NCI-H1417 treated with DMSO at 0.1 percent for 48 hours (cell line): Measurements from ENCODE around the gene PEA15.
A peak's percentile ranks its signal among the peaks of the same experiment; 100 is the strongest.

ENCODE experiments used
- DNase-seq: peaks from one replicate; lab custom pipeline; 2025; lab: John Stamatoyannopoulos, UW

Gene PEA15

GRCh38 chr1:160179336-160179735 is 25.8 kb upstream of the PEA15 start:
- DNase-seq: no peak

GRCh38 chr1:160186246-160186645 is 18.9 kb upstream of the PEA15 start:
- DNase-seq: no peak

DNA sequence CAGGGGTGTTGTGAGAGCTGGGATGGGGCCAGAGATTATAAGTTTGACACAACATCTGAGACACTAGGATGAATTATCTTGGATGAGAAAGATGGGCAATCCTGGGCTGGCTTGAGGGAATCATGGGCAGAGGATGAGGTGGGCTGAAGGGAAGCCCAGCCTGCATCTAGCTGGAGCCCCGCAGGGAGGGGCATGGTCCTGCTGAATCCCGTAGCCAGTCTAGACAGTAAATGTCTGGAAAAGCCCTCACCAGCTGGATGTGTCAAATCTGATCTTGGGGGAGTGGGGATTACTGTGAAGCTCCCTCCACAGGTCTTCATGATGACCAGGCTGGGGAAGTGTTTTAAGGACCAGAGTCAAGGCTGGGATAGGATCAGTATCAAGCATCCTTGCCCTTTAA is 18.5 kb upstream of the PEA15 start:
- no peak for DNase-seq

DNA sequence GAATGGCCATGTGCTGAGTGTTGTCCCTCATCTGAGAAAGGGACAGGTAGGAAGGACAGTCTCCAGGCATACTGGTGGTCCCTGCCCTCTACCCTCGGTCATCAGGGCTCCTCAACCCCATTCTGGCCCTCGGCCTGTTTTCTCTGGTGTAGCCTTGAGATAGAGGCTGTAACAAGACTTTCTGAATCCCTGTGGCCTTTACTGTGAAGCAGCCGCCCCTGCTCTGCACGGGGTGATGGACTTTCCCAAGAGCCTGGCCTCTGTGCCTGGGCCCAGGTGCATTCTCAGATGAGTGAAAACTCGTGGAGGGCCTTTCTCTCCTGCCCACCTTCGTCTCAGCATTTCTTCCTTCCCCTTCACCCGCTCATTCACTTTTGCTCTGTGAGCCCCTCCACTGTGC is 17.8 kb upstream of the PEA15 start:
- DNase-seq: no peak

DNA sequence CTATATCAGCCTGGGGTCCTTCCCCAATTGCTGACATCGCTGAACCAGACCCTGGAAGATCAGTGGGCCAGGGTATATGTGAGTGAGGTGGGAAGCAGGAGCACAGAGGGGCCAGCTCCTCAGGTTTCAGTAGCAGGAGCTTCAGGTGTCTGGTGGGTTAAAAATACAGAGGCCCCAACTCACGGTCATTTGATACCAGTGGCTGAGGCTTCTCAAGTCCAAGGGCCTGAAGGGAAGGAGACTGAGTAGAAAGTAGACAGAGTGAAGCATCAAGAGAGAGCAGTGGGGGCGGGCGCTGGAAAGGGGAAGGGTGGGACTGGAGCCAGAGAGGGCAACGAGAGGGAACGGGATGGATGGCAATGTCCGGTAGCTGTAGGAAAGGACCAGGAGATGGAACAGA is 16.8 kb upstream of the PEA15 start:
- no peak for DNase-seq

DNA sequence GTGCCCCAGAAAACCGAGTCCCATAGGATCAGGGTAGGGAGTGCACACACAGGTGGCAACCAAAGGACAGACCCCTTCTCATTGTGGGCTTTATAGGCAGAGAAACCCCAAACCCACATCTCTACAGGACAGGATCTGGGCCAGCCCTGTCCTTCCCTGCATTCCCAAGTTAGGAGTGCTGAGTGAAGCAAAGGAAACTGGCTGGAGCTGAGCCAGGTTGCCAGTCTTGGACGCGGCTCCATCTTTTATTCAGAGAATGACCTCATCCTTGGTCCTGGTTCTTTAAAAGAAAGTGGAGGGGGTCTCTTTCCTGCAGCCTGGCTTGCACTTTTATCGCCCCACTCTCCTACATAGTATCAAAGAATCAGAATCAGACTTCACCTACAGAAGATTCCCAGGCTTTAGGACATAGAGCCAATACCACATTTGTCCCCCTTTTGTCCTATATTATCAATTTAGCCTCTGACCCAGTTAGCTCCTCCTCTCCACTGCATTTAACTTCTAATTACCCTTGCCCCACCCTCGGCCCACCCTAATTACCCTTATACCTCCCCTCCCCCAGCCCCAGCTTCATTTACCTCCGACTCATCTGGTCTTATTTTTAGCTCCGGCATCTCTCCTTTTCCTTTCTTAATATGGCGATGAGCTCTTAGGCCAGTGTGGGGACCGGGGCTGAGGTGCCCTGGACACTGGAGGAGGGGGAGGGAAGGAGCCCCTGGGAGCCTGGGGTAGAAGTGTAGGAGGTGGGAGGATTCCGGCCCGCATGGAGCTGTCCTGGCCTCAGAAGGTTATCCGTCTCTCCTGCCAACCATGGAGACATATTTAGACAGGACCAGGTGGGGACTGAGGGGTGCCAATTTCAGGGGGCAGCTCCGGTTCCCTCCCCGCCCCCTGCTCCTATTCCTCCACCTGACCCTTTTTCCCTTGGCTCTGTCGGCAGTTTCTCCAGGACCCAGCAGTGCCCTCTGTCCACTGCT is 15.2 kb upstream of the PEA15 start, which contains the start of gene CASQ1:
CASQ1 (plus strand) TSS at position 927 of the 977 bp plus-strand sequence. CDS start 177 bp downstream, outside the sequence.
- DNase-seq: no peak

DNA sequence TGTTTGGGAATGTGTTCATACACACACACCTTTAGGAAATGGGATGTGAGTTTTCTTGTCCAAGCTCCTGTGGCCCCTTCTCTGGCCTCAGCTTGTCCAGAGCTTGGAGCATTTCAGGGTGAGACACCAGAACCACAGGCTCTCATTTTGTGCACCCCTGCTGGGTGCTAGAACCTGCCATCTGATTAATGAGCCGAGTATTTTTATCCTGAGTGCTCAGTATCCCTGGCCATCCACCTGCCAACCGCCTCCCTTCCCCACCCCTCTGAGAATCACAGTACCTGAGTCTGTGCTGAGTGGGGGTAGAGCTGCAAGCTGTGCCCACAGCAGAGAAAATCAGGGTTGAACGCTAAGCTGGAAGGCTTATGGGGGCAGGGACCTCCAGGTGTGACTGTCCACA is 13.4 kb upstream of the PEA15 start:
- DNase-seq: no peak

DNA sequence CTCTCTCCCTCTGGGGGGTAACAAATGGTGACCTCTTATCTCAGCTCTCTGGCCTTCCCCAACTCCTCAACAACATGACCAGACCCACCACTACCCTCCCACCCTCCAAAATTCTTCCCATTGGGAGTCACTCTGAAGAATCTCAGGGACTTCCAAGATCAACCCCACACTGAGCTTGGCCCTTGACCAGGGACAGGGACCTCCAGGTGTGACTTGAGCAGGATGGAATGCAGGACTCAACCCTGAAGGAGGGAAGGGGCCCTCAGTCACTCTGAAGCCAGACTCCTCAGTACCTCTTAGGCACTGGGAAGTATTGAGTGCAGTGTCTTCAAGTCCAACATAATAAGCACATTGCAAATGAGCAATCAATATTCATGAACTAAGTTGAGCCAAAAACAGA is 12.9 kb upstream of the PEA15 start:
- DNase-seq: no peak

- DNase-seq: peak; percentile 28
Measured at GRCh38 chr1:160193091-160193819, 11.9 kb upstream of the PEA15 start.

DNA sequence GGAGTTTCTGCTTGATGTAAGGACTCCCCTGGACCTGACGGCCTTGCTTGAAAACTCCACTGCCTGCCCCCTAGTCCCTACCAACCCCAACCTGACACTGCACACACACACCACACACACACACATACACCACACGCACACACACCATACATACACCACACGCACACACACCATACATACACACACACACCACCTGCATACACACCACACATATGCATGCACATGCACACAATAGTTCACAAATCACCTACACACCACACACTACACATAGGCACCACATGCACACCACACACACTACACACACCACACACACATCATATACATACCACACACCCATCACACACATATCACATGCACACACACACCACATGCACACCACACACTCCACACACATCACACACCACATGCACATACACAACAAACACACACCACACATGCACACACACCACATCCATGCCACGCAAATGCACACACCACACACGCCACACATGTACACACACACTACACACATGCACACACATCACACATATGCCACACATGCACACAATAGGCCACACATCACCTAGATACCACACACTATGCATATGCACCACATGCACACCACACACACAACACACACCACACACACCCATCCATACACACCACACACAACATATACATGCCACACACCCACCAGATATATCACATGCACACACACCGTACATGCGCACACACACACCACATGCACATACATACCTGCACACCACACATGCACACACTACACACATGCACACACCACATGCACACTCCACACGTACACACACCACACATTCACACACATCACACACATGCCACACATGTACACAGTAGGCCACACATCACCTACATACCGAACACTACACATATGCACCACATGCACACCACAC is 11.1 kb upstream of the PEA15 start:
- no peak for DNase-seq

- DNase-seq: no peak
Measured at GRCh38 chr1:160194737-160195059, 10.5 kb upstream of the PEA15 start.

DNA sequence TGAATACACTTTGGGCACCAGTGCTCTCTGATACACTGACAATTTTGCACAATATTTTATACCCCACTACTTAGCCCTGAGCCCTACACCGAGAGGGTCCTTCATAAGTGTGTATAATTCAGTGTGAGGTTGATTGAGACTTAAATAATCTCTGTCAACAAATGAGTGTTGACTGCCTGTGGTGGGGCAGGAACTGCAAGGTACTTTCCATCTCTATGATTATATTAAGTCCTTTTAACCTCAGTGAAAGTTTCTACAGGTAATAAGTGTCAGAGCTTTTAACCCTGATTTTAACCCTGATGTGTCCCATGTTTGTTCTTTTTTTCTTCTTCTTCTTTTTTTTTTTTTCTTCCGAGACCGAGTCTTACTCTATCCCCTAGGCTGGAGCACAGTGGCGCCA is 9.0 kb upstream of the PEA15 start:
- no peak for DNase-seq

DNA sequence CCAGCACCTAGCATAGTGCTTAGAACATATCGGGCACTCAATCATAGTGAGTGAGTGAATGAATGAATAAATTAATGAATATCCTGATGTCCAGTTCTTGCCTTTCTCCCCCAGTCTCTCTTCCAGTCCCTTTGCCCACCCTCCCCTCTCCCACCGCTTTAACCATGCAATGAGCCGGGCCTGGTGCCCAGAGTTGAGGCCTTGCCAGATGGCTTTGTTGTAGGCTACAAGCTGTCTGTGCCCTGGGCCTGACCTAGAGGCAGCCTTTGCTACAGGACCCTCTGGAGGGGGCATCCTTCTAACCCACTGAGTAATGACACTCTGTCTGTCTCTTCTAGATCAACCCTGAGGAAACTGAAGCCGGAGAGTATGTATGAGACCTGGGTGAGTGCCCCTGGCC is 8.0 kb upstream of the PEA15 start:
- DNase-seq: no peak

GRCh38 chr1:160200786-160201185 is 4.4 kb upstream of the PEA15 start:
- no peak for DNase-seq

GRCh38 chr1:160204526-160205241 is 500 bp upstream of the PEA15 start:
- DNase-seq: no peak

DNA sequence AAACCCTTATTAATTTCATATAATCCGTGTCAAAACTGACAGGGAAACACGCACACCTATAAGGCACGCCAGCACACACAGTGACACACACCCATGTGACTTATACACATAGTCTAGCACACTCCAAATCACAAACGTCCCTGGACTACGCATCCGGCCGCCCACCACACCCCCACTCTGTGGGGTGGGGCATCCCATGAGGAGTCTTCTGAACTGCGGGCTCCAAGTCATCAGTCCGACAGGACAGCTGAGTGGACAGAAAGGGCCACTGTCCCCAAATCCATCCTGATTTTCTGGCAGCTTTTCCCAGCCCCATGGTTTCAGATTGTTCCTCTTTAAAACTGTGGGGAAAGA is 829 bp downstream of the PEA15 start:
- no peak for DNase-seq

- DNase-seq: no peak
Measured at GRCh38 chr1:160206421-160207117, 1.4 kb downstream of the PEA15 start.

- DNase-seq: no peak
Measured at GRCh38 chr1:160207118-160207650, 2.0 kb downstream of the PEA15 start.

- DNase-seq: no peak
Measured at GRCh38 chr1:160207771-160208556, 2.8 kb downstream of the PEA15 start.
